ELR (cell line): ENCODE measurements around the gene RIOK3.
"Not testable (repeated sequence)": the region's sequence is repeated elsewhere in the genome, so short reads cannot be mapped to it uniquely, and the experiment has no call there.

ENCODE experiments used
- DNase-seq: peaks from one replicate; pipeline ENCODE4 v3.0.0-alpha.2; 2015; ENCODE audit warnings: low read depth

RIOK3 gene

DNA sequence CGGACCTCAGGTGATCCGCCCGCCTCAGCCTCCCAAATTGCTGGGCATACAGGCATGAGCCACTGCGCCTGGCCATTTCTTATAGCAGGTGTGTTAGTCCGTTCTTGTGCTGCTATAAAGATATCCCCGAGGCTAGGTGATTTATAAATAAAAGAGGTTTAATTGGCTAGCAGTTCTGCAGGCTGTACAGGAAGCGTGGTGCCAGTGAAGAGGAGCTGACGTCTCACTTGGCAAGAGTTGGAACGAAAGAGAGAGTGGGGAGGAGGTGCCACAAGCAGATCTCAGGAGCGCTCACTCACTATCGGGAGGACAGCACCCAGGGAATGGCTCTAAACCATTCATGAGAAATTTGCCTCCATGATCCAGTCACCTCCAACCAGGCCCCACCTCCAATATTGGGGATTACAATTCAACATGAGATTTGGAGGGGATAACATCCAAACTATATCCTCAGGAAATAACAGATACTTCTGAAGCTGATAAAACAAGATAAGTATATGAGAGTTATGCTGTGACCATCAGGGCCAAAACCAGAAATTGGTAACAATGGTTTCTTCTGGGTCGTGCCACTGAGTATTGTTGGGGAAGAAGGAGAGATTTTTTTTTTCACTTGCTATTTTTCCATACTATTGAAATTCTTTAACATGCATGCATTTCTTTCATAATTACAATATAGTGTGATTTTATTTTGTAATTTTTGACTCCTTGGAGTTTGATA is 42.8 kb downstream of the RIOK3 start:
- no peak for DNase-seq

GRCh38 chr18:23498117-23498516 is 45.0 kb downstream of the RIOK3 start:
- DNase-seq = no peak

- DNase-seq = peak; percentile 84
Observed at GRCh38 chr18:23498877-23499276, 45.8 kb downstream of the RIOK3 start.

GRCh38 chr18:23499291-23499781 is 46.2 kb downstream of the RIOK3 start:
- DNase-seq = peak; percentile 30

DNA sequence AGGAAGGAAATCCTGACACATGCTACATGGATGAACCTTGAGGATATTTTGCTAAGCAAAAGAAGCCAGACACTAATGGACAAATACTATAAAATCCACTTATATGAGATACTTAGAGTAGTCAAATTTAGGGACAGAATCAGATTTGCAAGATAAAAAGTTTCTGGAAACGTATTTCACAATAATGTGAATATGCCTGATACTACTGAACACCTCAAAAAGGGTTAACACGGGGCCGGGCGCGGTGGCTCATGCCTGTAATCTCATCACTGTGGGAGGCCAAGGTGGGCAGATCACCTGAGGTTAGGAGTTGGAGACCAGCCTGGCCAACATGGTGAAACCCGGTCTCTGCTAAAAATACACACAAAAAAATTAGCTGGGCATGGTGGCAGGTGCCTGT is 48.5 kb downstream of the RIOK3 start:
- DNase-seq = no peak

DNA sequence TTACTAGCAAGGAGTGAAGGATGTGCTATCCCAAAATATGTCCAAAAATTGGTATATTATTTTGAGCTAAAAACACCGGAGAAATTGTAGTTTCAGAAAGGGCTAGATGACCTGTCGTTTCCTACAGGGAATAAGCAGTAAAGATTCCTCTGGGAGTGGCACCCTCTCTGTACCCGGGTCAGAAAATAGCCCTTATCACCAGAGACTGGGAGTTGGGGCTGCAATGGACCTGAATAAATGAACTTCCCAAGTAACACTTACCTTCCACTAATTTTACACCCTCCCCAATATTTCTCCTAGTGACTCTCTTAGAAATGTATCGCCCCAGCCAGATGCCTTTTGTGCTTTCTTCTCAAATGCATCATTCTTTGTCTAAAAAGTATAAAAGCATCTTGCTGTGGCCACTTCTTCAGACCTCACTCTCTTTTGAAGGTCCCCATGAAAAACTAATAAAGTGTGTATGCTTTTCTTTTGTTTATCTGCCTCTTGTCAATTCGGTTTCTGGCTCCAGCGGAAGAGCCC is 49.5 kb downstream of the RIOK3 start:
- no peak for DNase-seq

DNA sequence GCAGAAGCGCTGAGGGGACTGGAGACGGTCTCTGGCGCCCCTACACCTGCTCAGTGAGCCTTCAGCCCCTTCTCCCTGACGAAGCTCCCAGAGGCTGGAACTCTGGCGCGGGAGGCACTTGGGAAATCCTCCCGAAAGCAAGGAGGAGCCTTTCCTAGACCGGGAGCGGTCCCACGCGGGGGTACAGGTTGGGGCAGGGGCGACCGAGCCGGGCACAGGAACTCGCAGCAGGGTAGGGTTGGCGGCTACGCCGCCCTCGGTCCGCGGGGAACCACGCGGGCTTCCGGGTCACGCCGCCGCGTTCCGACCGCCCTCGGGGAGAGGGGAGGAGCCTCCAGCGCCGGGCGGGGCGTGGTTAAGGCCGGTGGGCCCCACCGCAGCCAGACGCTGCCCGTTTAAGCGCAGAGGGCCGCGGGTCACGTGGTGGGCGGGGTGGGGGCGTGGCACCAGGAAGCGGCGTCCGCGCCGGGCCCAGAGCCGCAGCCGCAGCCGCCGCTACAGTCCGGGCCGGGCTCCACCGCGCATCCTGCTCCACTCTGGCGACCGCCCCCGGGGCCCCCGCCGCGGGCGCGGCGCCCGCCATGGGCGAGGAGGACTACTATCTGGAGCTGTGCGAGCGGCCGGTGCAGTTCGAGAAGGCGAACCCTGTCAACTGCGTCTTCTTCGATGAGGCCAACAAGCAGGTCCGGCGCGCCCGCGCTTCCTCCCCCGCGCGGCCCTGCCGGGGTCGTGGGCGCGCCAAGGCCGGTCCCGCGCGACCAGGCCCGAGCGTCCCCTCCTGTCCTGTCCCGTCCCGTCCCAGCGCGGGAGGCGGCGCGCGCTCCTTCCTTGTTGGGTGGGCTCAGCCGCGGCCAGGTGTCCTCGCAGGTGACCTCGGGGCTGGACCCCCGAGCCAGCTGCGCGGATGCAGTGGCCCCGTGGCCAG is 50.2 kb downstream of the RIOK3 start, which contains the start of gene RMC1:
Gene RMC1 (plus strand): TSS at position 474 of the 925 bp plus-strand sequence. CDS start 108 bp downstream, at position 582.
- peak; percentile 95 for DNase-seq

DNA sequence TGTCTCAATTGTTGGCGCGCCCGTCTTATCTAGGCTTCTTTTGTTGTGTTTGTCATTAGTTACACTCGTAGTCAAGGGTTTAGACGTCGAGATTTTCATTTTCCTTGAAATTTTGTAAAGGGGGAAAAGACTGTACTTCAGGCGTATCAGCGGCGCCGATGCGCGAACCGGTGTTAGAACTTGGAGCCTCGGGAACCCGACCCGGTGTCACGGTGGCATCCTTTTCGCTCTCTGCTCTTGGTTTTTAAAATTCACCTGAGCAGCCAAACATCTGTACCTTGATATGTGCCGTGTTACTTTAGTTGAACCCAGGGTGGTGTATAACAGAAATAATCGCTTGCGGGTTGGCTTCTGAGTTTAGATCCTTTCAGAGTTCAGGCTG is 50.9 kb downstream of the RIOK3 start:
- peak; percentile 40 for DNase-seq

- DNase-seq = no peak
Observed at GRCh38 chr18:23504720-23505119, 51.6 kb downstream of the RIOK3 start.

DNA sequence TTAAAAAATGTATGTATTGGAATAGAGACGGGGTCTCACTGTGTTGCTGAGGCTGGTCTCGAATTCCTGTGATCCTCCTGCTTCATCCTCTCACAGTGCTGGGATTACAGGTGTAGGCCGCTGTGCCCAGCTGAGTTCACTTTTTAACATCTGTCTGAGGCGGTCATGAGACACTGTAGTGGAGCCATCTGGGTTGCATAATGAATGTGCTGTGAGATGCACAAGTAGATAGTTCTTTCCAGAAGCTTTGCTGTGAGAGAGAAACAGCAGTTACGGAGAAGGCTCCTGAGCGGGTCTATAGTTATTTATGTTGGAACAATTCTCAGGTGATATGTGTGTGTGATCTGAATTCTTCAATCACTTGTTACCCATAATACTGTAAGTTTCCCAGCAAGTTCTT is 53.3 kb downstream of the RIOK3 start:
- DNase-seq = no peak

- not testable (repeated sequence) for DNase-seq
Observed at GRCh38 chr18:23510923-23511322, 57.8 kb downstream of the RIOK3 start.

DNA sequence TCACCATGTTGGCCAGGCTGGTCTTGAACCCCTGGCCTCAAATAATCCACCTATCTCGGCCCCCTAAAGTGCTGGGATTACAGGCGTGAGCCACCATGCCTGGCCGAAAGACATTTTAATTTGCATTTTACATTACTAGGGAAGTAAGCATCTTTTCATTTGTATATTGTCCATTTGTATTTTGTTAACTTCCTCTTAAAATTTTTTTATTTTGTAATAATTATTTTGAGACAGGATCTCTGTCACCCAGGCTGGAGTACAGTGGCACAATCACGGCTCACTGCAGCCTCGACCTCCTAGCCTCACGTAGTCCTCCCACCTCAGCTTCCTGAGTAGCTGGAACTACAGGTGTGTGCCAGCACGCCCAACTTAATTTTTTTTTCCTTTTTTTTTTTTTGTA is 59.1 kb downstream of the RIOK3 start:
- not testable (repeated sequence) for DNase-seq

- no peak for DNase-seq
Observed at GRCh38 chr18:23512641-23513040, 59.6 kb downstream of the RIOK3 start.

DNA sequence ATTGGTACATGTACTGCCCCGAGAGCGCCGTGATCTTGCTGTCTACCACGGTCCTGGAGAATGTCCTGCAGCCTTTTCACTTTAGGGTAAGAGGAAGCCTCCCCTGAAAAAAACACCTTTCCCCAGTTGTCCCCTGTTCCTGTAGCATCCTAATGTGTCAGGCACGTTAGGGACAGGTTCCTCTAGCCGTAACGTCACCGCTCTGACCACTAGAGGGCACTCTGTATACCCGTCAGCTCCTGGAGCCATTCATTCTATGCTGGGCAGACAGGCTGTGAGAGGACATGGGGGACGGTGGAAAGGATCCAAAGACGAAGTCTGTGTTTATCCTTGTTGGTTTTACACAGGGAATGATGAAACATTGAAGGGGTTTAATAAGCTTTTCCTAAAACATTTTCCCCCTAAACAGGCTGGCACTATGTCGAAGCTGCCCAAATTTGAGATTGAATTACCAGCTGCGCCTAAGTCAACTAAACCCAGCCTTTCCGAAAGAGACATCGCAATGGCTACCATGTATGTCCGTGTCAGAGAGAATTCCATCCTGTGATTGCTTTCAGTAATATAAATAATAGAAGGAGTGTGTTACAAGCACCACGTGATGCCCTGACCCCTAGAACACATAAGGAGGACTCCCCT is 62.9 kb downstream of the RIOK3 start:
- peak; percentile 84 for DNase-seq

DNA sequence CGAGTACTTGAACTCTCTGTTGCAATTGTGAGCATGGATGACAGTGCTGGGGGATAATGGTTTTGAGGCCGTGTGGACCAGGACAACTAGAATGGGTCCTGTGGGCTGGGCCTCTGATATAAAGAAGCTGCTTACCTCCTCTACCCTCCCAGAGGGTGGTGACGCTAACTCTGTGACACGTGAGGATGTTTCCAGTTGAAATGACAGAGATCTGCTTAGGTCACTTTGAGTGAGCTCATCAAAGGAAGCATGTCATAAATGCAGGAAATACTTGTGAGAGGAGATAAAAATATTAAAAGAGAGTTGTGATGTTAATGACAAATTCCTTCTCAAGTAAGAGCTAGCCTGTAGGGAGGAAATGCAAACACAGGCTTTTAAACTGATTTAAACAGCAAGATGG is 66.6 kb downstream of the RIOK3 start:
- no peak for DNase-seq

- no peak for DNase-seq
Observed at GRCh38 chr18:23521271-23521670, 68.2 kb downstream of the RIOK3 start.

GRCh38 chr18:23521907-23522306 is 68.8 kb downstream of the RIOK3 start:
- DNase-seq = no peak

DNA sequence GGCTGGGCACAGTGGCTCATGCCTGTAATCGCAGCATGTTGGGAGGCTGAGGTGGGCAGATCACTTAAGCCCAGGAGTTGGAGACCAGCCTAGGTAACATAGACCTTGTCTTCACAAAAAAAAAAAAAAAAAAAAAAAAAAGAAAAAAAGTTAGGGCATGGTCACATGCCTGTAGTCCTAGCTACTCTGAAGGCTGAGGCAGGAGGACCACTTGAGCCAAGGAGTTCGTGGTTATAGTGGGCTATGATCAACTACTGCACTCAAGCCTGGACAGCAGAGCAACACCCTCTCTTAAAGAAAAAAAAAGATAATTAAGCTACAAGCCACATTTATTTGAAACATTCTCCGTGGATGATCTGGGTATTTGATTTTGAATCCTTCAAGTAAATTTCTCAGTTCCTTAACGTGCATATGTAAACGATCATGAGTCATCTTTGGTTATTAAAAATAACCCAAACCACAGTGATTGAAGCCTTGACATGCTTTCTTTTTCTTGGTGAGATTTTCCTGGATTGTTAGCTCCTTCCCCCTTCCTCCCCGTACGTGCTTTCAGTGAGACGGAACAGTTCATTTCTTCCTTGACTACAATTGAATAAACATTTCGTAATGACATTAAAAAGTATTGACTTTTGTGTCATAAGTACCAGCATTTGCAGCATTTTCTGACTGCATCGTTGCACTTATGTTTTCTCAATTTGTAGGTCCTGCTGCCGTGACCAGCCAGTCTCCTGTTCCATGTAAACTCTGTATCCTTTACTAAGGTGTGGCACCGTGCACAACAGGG is 70.5 kb downstream of the RIOK3 start:
- peak; percentile 57 for DNase-seq

- no peak for DNase-seq
Observed at GRCh38 chr18:23524213-23524707, 71.2 kb downstream of the RIOK3 start.

DNA sequence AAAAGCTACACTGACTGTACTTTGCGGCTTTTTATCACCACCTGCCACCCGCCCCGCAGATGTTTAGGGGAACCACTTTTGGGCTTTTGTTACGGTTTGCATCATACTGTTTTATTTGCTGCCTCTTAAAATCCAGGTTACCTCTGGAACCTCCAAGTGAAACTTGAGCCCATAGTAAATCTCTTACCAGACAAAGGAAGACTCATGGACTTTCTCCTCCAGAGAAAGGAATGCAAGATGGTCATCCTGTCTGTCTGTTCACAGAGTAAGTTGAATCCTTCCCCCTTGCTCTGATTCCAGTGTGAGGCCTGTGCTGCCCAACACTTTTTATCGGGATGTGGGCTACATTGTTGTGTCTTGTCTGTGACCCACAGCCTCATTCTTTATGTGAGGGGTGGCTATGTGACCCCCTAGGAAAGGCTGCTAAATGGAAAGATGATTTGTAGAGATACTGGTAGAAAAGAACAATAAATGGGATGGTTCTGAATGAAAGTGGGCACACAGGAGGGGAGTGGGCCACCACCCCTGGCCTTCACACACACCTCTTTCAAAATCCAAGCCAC is 73.5 kb downstream of the RIOK3 start:
- no peak for DNase-seq
